GM21619 (cell line): Measurements from ENCODE around the gene MTTP.

Experiments
- ATAC-seq: cut with Tn5 transposase; IDR thresholded peaks from one replicate; pipeline ENCODE4 v1.9.1; 2021; ENCODE audit not compliant: unreplicated experiment

MTTP gene

GRCh38 chr4:99637174-99637573 is 62.5 kb downstream of the MTTP start:
- ATAC-seq = no peak

GRCh38 chr4:99640676-99641075 is 66.1 kb downstream of the MTTP start:
- no peak for ATAC-seq

- no peak for ATAC-seq
Measured at GRCh38 chr4:99642725-99643489, 68.3 kb downstream of the MTTP start.

- no peak for ATAC-seq
Measured at GRCh38 chr4:99644453-99644852, 69.8 kb downstream of the MTTP start.

- ATAC-seq = no peak
Measured at GRCh38 chr4:99645036-99645435, 70.4 kb downstream of the MTTP start.

- ATAC-seq = no peak
Measured at GRCh38 chr4:99645638-99646037, 71.0 kb downstream of the MTTP start.

- ATAC-seq = no peak
Measured at GRCh38 chr4:99647071-99647470, 72.4 kb downstream of the MTTP start.

- ATAC-seq = no peak
Measured at GRCh38 chr4:99648321-99648720, 73.7 kb downstream of the MTTP start.

- ATAC-seq = no peak
Measured at GRCh38 chr4:99649208-99649607, 74.6 kb downstream of the MTTP start.

- no peak for ATAC-seq
Measured at GRCh38 chr4:99649778-99650177, 75.2 kb downstream of the MTTP start.

GRCh38 chr4:99651016-99651769 is 76.6 kb downstream of the MTTP start:
- ATAC-seq = no peak

GRCh38 chr4:99651811-99652485 is 77.3 kb downstream of the MTTP start:
- ATAC-seq = no peak

- ATAC-seq = no peak
Measured at GRCh38 chr4:99652596-99653436, 78.2 kb downstream of the MTTP start.

GRCh38 chr4:99653916-99654315 is 79.3 kb downstream of the MTTP start:
- ATAC-seq = no peak

GRCh38 chr4:99654361-99654761 is 79.7 kb downstream of the MTTP start:
- no peak for ATAC-seq

GRCh38 chr4:99655308-99656081 is 80.9 kb downstream of the MTTP start:
- no peak for ATAC-seq

- no peak for ATAC-seq
Measured at GRCh38 chr4:99657798-99658197, 83.2 kb downstream of the MTTP start, which contains the start of gene C4orf54. Gene C4orf54 (minus strand): TSS chr4:99657828. CDS start chr4:99654648, 3,180 bp downstream.

GRCh38 chr4:99658666-99659065 is 84.0 kb downstream of the MTTP start:
- ATAC-seq = no peak

GRCh38 chr4:99661907-99662306 is 87.3 kb downstream of the MTTP start:
- ATAC-seq = no peak

- no peak for ATAC-seq
Measured at GRCh38 chr4:99664716-99665115, 90.1 kb downstream of the MTTP start.
